Stimulated activated naive CD8-positive, alpha-beta T cell treated with anti-CD3 and anti-CD28 coated beads, Interleukin-15, Interleukin-2, amounts not matched to agents 100 ng/mL and 50 ng/mL, for 24 hours (primary cell): Measurements from ENCODE around the gene VKORC1.

ENCODE experiments used
- H3K27ac Mint-ChIP-seq: one replicate; pipeline ENCODE4 v1.8.0; 2021; ENCODE audit warnings: mild to moderate bottlenecking, mixed read lengths
- H3K27me3 Mint-ChIP-seq: one replicate; pipeline ENCODE4 v1.8.0; 2021; ENCODE audit warnings: mixed read lengths
- H3K36me3 Mint-ChIP-seq: one replicate; pipeline ENCODE4 v1.8.0; 2021; ENCODE audit warnings: low read depth, mixed read lengths
- H3K4me1 Mint-ChIP-seq: one replicate; pipeline ENCODE4 v1.8.0; 2021; ENCODE audit warnings: low read depth, mixed read lengths
- H3K4me3 Mint-ChIP-seq: one replicate; pipeline ENCODE4 v1.8.0; 2021; ENCODE audit warnings: mild to moderate bottlenecking, mixed read lengths
- H3K9me3 Mint-ChIP-seq: one replicate; pipeline ENCODE4 v1.8.0; 2021; ENCODE audit warnings: mixed read lengths

Gene VKORC1

GRCh38 chr16:31099860-31100638 is 5.5 kb upstream of the VKORC1 start:
- no peaks in the 10 kb centered on the region for H3K27me3 Mint-ChIP-seq
- H3K4me1 Mint-ChIP-seq: peaks cover 11% of the 10 kb centered on the region
- no peaks in the 10 kb centered on the region for H3K36me3 Mint-ChIP-seq
- H3K4me3 Mint-ChIP-seq: no peak overlapping the region
- H3K9me3 Mint-ChIP-seq: no peaks in the 10 kb centered on the region
- no peak overlapping the region for H3K27ac Mint-ChIP-seq

DNA sequence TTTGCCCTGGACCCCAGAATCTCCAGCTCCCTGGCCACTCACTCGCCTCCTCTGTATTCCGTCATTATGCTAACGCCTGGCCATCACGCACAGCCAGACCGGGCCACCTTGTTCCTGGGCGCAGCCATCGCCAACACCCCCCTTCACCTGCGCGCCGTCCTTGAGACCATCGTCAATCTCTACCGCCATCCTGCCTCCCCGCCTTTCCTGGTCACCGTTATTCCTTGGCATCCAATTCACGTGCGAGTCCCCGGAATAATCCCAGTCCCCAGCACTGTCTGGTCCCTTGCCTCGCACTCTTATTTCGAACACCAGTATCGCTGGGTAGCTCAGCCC is 541 bp downstream of the VKORC1 start:
- no peaks in the 10 kb centered on the region for H3K9me3 Mint-ChIP-seq
- peaks cover 14% of the 10 kb centered on the region for H3K36me3 Mint-ChIP-seq
- peak overlapping the region; percentile 88 for H3K27ac Mint-ChIP-seq
- H3K4me1 Mint-ChIP-seq: peaks cover 25% of the 10 kb centered on the region
- H3K4me3 Mint-ChIP-seq: peak overlapping the region; percentile 91
- H3K27me3 Mint-ChIP-seq: no peaks in the 10 kb centered on the region

DNA sequence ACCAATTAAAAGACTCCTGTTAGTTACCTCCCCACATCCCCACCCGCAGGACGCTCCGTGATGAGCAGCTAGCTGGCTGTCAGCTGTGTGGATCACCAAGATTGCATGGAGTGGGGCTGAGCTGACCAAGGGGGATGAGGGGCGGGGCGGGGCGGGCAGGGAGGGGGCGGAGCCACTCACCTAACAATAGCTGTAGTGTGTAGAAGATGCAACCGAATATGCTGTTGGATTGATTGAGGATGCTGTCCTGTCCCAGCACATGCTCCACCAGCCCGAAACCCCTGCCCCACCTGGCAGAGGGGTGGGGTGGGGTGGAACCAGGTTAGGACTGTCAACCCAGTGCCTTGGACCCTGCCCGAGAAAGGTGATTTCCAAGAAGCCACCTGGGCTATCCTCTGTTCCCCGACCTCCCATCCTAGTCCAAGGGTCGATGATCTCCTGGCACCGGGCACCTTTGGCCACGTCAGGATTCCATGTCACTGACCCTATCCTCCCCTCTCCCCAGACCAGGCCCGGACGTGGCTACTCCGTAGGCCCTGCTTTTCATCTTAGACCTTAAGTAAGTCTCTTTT is 1.4 kb downstream of the VKORC1 start:
- Mint-ChIP-seq H3K27me3 (no peaks in the 10 kb centered on the region), H3K27ac (peak overlapping the region; percentile 31), H3K9me3 (no peaks in the 10 kb centered on the region), H3K4me3 (peak overlapping the region; percentile 91), H3K36me3 (peaks cover 15% of the 10 kb centered on the region), H3K4me1 (peaks cover 25% of the 10 kb centered on the region)

DNA sequence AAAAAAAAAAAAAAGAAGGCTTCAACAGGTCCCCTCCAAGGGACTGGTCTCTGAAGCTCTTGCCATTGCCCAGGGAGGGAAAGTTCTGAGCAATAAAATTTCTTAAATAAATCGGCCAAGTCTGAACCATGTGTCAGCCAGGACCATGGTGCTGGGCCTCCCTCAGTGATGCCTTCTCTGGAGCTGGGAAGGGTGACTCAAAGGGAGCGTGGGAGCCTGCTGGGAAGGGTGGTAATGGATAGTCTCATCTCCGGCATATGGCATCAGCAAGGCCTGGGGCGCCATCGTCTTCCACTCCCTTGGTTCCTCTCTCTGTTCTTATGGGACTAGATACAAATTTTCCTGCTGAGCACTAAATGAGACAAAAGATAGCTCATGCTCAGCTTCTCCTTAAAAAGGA is 2.3 kb downstream of the VKORC1 start:
- no peaks in the 10 kb centered on the region for H3K9me3 Mint-ChIP-seq
- no peaks in the 10 kb centered on the region for H3K27me3 Mint-ChIP-seq
- H3K27ac Mint-ChIP-seq: no peak overlapping the region
- peaks cover 25% of the 10 kb centered on the region for H3K4me1 Mint-ChIP-seq
- H3K36me3 Mint-ChIP-seq: peaks cover 15% of the 10 kb centered on the region
- peak overlapping the region; percentile 91 for H3K4me3 Mint-ChIP-seq

GRCh38 chr16:31090540-31090939 is 4.1 kb downstream of the VKORC1 start:
- no peaks in the 10 kb centered on the region for H3K27me3 Mint-ChIP-seq
- peaks cover 15% of the 10 kb centered on the region for H3K36me3 Mint-ChIP-seq
- no peaks in the 10 kb centered on the region for H3K9me3 Mint-ChIP-seq
- H3K27ac Mint-ChIP-seq: no peak overlapping the region
- H3K4me1 Mint-ChIP-seq: peaks cover 18% of the 10 kb centered on the region
- no peak overlapping the region for H3K4me3 Mint-ChIP-seq

GRCh38 chr16:31089199-31089598 is 5.4 kb downstream of the VKORC1 start:
- peaks cover 9% of the 10 kb centered on the region for H3K4me1 Mint-ChIP-seq
- H3K27me3 Mint-ChIP-seq: no peaks in the 10 kb centered on the region
- H3K4me3 Mint-ChIP-seq: no peak overlapping the region
- no peak overlapping the region for H3K27ac Mint-ChIP-seq
- no peaks in the 10 kb centered on the region for H3K9me3 Mint-ChIP-seq
- H3K36me3 Mint-ChIP-seq: peaks cover 15% of the 10 kb centered on the region

DNA sequence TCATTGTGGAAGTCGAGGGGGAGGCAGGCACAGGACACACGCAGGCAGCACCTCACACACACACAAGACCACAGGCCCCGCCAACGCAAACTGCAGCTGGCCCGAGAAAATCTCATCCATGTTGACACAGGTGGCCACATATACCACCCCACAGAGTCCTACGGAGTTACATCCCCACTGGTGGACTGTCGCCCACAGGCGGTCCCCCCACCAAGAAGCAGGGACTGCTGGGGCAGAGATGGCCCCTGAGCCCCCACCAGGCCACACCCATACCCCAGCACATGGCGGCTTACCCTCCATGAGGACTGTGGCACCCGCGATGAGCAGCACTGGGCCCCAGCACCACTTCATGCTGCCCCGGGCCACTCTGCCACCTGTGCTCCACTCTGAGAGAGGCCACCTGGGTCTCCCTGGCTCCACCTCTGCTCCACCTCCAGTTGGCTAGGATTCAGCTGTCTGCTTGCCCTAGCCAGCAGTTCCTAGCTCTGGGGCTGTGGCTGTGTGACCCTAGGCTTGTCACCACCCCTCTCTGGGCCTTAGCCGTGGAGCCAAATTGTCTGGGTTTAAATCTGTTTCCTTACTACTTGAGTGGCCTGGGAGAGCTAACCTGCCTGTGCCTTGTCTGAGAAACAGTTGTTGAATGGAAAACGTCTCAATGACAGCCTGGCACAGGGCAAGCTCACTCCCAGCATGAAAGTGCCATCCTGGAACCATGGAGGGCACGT is 6.0 kb downstream of the VKORC1 start, which contains the start of gene PRSS53:
Gene PRSS53 (minus strand): TSS at position 485 of the 725 bp plus-strand sequence. CDS start 134 bp downstream, at position 351.
- peaks cover 15% of the 10 kb centered on the region for H3K36me3 Mint-ChIP-seq
- H3K9me3 Mint-ChIP-seq: no peaks in the 10 kb centered on the region
- H3K27me3 Mint-ChIP-seq: no peaks in the 10 kb centered on the region
- H3K4me1 Mint-ChIP-seq: peaks cover 5% of the 10 kb centered on the region
- H3K4me3 Mint-ChIP-seq: no peak within 1 kb of the TSS
- H3K27ac Mint-ChIP-seq: no peak within 1 kb of the TSS

- Mint-ChIP-seq H3K4me1 (peaks cover 5% of the 10 kb centered on the region), H3K9me3 (no peaks in the 10 kb centered on the region), H3K27ac (no peak overlapping the region), H3K4me3 (no peak overlapping the region), H3K36me3 (peaks cover 15% of the 10 kb centered on the region), H3K27me3 (no peaks in the 10 kb centered on the region)
Measured at GRCh38 chr16:31087971-31088370, 6.6 kb downstream of the VKORC1 start.

- Mint-ChIP-seq H3K4me1 (peaks cover 2% of the 10 kb centered on the region), H3K27me3 (no peaks in the 10 kb centered on the region), H3K36me3 (peaks cover 15% of the 10 kb centered on the region), H3K4me3 (no peak overlapping the region), H3K27ac (no peak overlapping the region), H3K9me3 (no peaks in the 10 kb centered on the region)
Measured at GRCh38 chr16:31087481-31087880, 7.1 kb downstream of the VKORC1 start.

DNA sequence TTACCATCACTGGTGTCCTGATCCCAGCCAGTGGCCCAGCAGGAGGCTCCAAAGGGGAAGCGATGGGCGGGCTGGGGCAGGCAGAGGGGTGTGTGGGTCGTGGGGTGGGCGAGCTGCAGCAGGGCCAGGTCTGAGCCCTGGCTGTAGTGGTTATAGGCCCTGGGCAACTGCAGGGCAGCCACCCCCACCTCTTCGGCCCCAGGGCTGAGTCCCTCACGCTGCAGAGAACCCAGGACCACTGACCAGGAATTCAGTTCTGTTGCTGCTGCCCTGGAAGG is 8.0 kb downstream of the VKORC1 start:
- no peak overlapping the region for H3K27ac Mint-ChIP-seq
- no peaks in the 10 kb centered on the region for H3K27me3 Mint-ChIP-seq
- H3K36me3 Mint-ChIP-seq: peaks cover 15% of the 10 kb centered on the region
- no peak overlapping the region for H3K4me3 Mint-ChIP-seq
- H3K4me1 Mint-ChIP-seq: no peaks in the 10 kb centered on the region
- no peaks in the 10 kb centered on the region for H3K9me3 Mint-ChIP-seq

GRCh38 chr16:31085873-31086628 is 8.5 kb downstream of the VKORC1 start:
- H3K4me3 Mint-ChIP-seq: no peak overlapping the region
- H3K27me3 Mint-ChIP-seq: no peaks in the 10 kb centered on the region
- H3K36me3 Mint-ChIP-seq: peaks cover 15% of the 10 kb centered on the region
- no peak overlapping the region for H3K27ac Mint-ChIP-seq
- no peaks in the 10 kb centered on the region for H3K9me3 Mint-ChIP-seq
- H3K4me1 Mint-ChIP-seq: no peaks in the 10 kb centered on the region

DNA sequence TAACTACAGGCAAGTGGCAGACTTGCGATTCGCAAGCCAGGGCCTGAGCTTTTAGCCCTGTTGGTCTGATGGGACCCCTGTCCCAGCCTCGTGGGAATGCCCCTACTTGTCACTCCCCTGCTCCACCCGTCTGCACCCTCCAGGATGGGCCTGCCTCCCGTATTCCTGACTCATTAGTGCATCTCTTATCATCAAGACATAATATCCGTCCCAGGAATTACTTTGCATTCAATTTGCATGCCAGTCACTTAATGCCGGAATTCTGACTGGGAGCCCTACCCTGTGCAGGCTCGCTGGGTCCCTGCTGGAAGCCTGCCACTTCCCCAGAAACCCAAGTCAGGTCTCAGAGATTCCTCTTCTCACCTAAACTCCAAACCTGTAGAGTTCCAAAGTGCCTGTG is 9.2 kb downstream of the VKORC1 start:
- Mint-ChIP-seq H3K9me3 (no peaks in the 10 kb centered on the region), H3K27me3 (no peaks in the 10 kb centered on the region), H3K27ac (no peak overlapping the region), H3K4me3 (no peak overlapping the region), H3K4me1 (peaks cover 6% of the 10 kb centered on the region), H3K36me3 (peaks cover 9% of the 10 kb centered on the region)

DNA sequence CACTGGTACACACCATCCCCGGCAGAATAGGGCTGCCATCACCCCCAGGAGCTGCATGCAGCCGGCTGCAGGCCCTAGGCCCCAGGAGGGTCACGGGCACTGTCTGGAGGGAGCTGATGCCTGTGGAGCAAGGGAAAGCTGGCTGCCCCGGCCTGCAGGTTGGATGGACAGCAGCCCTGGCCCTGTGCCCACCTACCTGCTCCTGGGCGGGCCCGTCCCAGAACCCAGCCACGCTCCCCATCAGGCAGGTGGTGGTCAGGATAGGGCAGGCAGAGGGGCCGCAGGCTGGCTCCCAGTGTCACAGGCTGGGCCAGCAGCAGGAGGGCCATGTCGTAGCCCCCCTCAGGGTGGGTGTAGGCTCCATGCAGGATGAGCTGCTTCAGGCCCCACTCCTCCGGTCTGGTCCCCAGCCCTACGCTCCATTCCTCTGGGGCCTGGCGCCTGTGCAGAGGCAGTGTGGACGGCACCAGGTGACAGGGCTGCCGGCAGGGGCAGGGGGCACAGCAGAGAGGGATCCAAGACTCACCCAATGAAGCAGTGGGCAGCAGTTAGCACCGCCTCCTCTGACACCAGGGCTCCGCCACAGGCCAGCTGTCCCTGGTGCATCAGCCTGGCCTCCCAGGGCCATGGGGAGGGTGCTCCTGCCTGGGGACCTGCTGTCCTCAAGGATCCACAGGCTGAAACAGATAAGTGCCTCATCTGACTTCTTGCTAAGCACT is 9.9 kb downstream of the VKORC1 start:
- Mint-ChIP-seq H3K36me3 (peaks cover 6% of the 10 kb centered on the region), H3K27me3 (no peaks in the 10 kb centered on the region), H3K27ac (no peak overlapping the region), H3K4me1 (peaks cover 8% of the 10 kb centered on the region), H3K9me3 (no peaks in the 10 kb centered on the region), H3K4me3 (no peak overlapping the region)

DNA sequence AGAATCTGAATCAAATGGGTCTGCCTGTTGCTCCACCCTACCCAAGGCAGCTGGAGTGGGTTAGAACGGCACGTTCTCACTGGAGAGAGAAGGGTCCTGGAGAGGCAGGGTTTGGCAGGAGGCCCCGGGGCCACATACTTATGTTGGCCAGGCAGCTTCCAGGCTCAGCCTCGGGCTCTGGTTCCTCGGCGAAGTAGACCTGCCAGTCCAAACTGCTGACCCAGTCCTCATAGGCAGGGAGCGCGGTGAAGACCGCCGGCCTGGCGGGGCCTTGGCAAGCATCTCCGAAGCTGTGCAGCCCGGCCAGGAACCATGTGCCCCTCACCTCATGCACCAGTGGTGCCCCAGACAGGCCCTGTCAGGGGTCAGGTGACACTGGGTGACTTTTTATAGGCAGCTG is 10.6 kb downstream of the VKORC1 start:
- H3K4me1 Mint-ChIP-seq: peaks cover 11% of the 10 kb centered on the region
- H3K4me3 Mint-ChIP-seq: no peak overlapping the region
- H3K36me3 Mint-ChIP-seq: peaks cover 8% of the 10 kb centered on the region
- H3K27me3 Mint-ChIP-seq: no peaks in the 10 kb centered on the region
- H3K9me3 Mint-ChIP-seq: no peaks in the 10 kb centered on the region
- no peak overlapping the region for H3K27ac Mint-ChIP-seq
